Hepatocyte (in vitro differentiated cells): ENCODE results near the gene VIPR2.

Source experiments
- EZH2 ChIP-seq: fragments of 200-600 bp; sonication (generic); IDR thresholded peaks from 2 replicates; pipeline ENCODE4 v1.6.1; 2016; ENCODE audit warnings: antibody characterized with exemption, mild to moderate bottlenecking, borderline replicate concordance
- TF ChIP-seq, protein P1 (sequence below): fragments of 200-600 bp; sonication (generic); IDR thresholded peaks from 2 replicates; pipeline ENCODE4 v1.5.1; 2016; ENCODE audit warnings: antibody characterized with exemption, mild to moderate bottlenecking; ENCODE audit not compliant: poor library complexity

DNA sequence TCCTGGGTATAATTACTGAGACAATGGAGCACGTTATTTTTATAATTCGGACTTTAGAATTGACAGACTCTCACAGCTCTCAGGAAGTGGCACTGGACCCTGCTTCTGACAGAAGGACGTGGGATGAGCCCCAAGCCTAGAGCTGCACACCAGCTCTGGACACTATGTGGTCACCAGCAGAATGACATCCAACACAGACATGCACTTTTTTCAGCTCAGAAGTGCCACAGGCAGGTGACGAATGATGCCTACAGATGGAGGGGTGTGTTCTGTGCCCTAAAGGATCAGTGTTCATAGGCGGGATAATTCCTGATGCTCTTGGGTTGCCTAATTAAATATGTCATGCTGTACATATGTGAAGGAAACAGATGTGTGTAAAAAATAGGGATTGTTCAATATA, 87.9 kb downstream of the VIPR2 start:
- TF ChIP-seq, protein P1, sequence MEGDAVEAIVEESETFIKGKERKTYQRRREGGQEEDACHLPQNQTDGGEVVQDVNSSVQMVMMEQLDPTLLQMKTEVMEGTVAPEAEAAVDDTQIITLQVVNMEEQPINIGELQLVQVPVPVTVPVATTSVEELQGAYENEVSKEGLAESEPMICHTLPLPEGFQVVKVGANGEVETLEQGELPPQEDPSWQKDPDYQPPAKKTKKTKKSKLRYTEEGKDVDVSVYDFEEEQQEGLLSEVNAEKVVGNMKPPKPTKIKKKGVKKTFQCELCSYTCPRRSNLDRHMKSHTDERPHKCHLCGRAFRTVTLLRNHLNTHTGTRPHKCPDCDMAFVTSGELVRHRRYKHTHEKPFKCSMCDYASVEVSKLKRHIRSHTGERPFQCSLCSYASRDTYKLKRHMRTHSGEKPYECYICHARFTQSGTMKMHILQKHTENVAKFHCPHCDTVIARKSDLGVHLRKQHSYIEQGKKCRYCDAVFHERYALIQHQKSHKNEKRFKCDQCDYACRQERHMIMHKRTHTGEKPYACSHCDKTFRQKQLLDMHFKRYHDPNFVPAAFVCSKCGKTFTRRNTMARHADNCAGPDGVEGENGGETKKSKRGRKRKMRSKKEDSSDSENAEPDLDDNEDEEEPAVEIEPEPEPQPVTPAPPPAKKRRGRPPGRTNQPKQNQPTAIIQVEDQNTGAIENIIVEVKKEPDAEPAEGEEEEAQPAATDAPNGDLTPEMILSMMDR: no peak
- TF ChIP-seq EZH2: no peak
